HepG2 (cell line): ENCODE data around the gene TANGO6. TPM values are rescaled to one million over a fixed set of nuclear protein-coding genes. Genes with fewer than 3 reads are reported as not detected.
A peak's percentile ranks its signal among the peaks of the same experiment; 100 is the strongest.

Source experiments
- ARID4A ChIP-seq: sonication (generic); formaldehyde crosslinking; IDR thresholded peaks from 2 replicates; pipeline ENCODE4 v1.5.0; 2020; ENCODE audit warnings: mild to moderate bottlenecking, missing genetic modification reagents, borderline replicate concordance
- ATF6 ChIP-seq: sonication (generic); formaldehyde crosslinking; conservative IDR thresholded peaks from 2 replicates; pipeline ENCODE4 v1.4.0; 2020; ENCODE audit warnings: missing genetic modification reagents
- DRAP1 ChIP-seq: IDR thresholded peaks from 2 replicates; pipeline ENCODE4 v1.6.1; 2016; ENCODE audit warnings: missing genetic modification reagents, missing compliant biosample characterization
- RAD21 ChIP-seq: fragments of 450-650 bp; formaldehyde crosslinking; IDR thresholded peaks from 2 replicates; pipeline ENCODE4 v1.5.0; 2020; ENCODE audit warnings: mild to moderate bottlenecking
- RFX5 ChIP-seq: IDR thresholded peaks from 2 replicates; pipeline ENCODE4 v1.6.1; 2011; ENCODE audit warnings: low read depth, low read length, improper control_type of control experiment
- SRY ChIP-seq: sonication (generic); formaldehyde crosslinking; IDR thresholded peaks from 2 replicates; pipeline ENCODE4 v1.8.0; 2022; ENCODE audit warnings: mild to moderate bottlenecking, missing genetic modification reagents
- TFDP2 ChIP-seq: sonication (generic); formaldehyde crosslinking; IDR thresholded peaks from 2 replicates; pipeline ENCODE4 v1.4.0; 2020; ENCODE audit warnings: missing genetic modification reagents
- ZBTB34 ChIP-seq: sonication (generic); formaldehyde crosslinking; IDR thresholded peaks from 2 replicates; pipeline ENCODE4 v1.8.0; 2022; ENCODE audit warnings: mild to moderate bottlenecking, missing genetic modification reagents
- ZNF138 ChIP-seq: sonication (generic); formaldehyde crosslinking; IDR thresholded peaks from 2 replicates; pipeline ENCODE4 v1.5.0; 2020; ENCODE audit warnings: mild to moderate bottlenecking, low read depth, missing genetic modification reagents
- ZNF546 ChIP-seq: sonication (generic); formaldehyde crosslinking; conservative IDR thresholded peaks from 2 replicates; pipeline ENCODE4 v1.8.1; 2023; ENCODE audit warnings: mild to moderate bottlenecking, missing genetic modification reagents
- ZNF75D ChIP-seq: sonication (generic); formaldehyde crosslinking; IDR thresholded peaks from 2 replicates; pipeline ENCODE4 v1.8.1; 2023; ENCODE audit warnings: missing genetic modification reagents, mild to moderate bottlenecking, borderline replicate concordance
- ZNF777 ChIP-seq: sonication (generic); formaldehyde crosslinking; IDR thresholded peaks from 2 replicates; pipeline ENCODE4 v1.4.0; 2020; ENCODE audit warnings: missing genetic modification reagents
- ZSCAN31 ChIP-seq: sonication (generic); formaldehyde crosslinking; IDR thresholded peaks from 2 replicates; pipeline ENCODE4 v1.5.0; 2020; ENCODE audit warnings: low read depth, mild to moderate bottlenecking, missing genetic modification reagents
- ZXDC ChIP-seq: sonication (generic); formaldehyde crosslinking; IDR thresholded peaks from 2 replicates; pipeline ENCODE4 v1.5.0; 2020; ENCODE audit warnings: mild to moderate bottlenecking, missing genetic modification reagents
- polyA plus RNA-seq, 8 experiments: library from polyadenylated mRNA; depleted of rRNA in 3 of 8; stranded (reverse) in 7 of 8; unstranded in 1 of 8; fragments of >200 nt; fragmentation: Illumina TruSeq in 4 of 8; extraction: Trizol in 4 of 8; gene quantifications; 2 replicates each; pipeline versions ENCODE4 v1.2.1 to v1.2.3, GENCODE V29; 2011 to 2016; ENCODE audit warnings: low read depth in 4 of 8, missing spikeins in 1 of 8, mixed read lengths in 1 of 8; ENCODE audit not compliant: insufficient read depth in 1 of 8
- total RNA-seq, 5 experiments: library from RNA; depleted of rRNA; stranded (reverse); fragments of >200 nt; fragmentation: Illumina TruSeq; extraction: Trizol; gene quantifications; 2 replicates each; pipeline ENCODE4 v1.2.3, GENCODE V29; 2016; ENCODE audit warnings: low read depth in 1 of 5

TANGO6 gene
- total and polyA plus RNA-seq, 2 of the 13 experiments (the other 11 are each of a cell fraction or from before 2014, with no cell fraction given): 7.2 to 13.3 TPM

GRCh38 chr16:69105501-69106361, 262.4 kb downstream of the TANGO6 start, which contains the start of gene HAS3 (continued):
- no peak for TF ChIP-seq ZBTB34 (CRISPR knock-in tag)
- TF ChIP-seq RAD21: 0 out of 2 replicates have a peak, but pooled peaks have one; percentile 33
- TF ChIP-seq ATF6 (CRISPR knock-in tag): no peak
- peak; percentile 60; the same call in 1 of the 2 replicates for TF ChIP-seq ZNF777
- TF ChIP-seq DRAP1 (CRISPR knock-in tag): peak; percentile 49
- TF ChIP-seq ZNF546 (CRISPR knock-in tag): no peak
- no peak for TF ChIP-seq ZNF138 (CRISPR knock-in tag)
- no peak for TF ChIP-seq RFX5
- TF ChIP-seq ZXDC (CRISPR knock-in tag): no peak
- TF ChIP-seq TFDP2 (CRISPR knock-in tag): peak; percentile 54; the same call in 1 of the 2 replicates
- peak; percentile 53; the same call in 1 of the 2 replicates for TF ChIP-seq SRY (CRISPR knock-in tag)
- TF ChIP-seq ZSCAN31 (CRISPR knock-in tag): no peak
- no peak for TF ChIP-seq ZNF75D (CRISPR knock-in tag)
- TF ChIP-seq ARID4A (CRISPR knock-in tag): peak; percentile 60; the same call in 1 of the 2 replicates
